Measurements from ENCODE around the gene CDH23. TPM values are rescaled to one million over a fixed set of nuclear protein-coding genes. Genes with fewer than 3 reads are reported as not detected.
A peak's percentile ranks its signal among the peaks of the same experiment; 100 is the strongest.

The CDH23 gene
- total RNA-seq, 6 donors from 2014 or later, result 4.7 to 29.3 (median 10.4) TPM

- TF ChIP-seq POLR2AphosphoS5 (IDR thresholded peaks at IDR 0.05) (no peak), POLR2A (IDR thresholded peaks at IDR 0.05) (no peak), CTCF (IDR thresholded peaks at IDR 0.05) (no peak), EP300 (IDR thresholded peaks at IDR 0.05) (no peak)
- 81 to 85% methylated on average over 8 to 9 of the region's 9 CpGs for WGBS, 2 donors
- H3K36me3 ChIP-seq, result peaks cover 46 to 100% (median 96%) of the 10 kb centered on the region in 4 donors
- no peak overlapping the region for H3K4me3 ChIP-seq
- ATAC-seq (ENCODE audit: low FRiP score in 2 of 2) (no peak), DNase-seq (no peak)
- H3K27me3 ChIP-seq, result no peaks in the 10 kb centered on the region
- no peaks in the 10 kb centered on the region for H3K9me3 ChIP-seq
- H3K27ac ChIP-seq, result no peak overlapping the region
- H3K4me1 ChIP-seq, result peaks cover 0 to 10% (median 5%) of the 10 kb centered on the region in 4 donors
Observed at GRCh38 chr10:71821909-71822763, 425.4 kb downstream of the CDH23 start.

DNA sequence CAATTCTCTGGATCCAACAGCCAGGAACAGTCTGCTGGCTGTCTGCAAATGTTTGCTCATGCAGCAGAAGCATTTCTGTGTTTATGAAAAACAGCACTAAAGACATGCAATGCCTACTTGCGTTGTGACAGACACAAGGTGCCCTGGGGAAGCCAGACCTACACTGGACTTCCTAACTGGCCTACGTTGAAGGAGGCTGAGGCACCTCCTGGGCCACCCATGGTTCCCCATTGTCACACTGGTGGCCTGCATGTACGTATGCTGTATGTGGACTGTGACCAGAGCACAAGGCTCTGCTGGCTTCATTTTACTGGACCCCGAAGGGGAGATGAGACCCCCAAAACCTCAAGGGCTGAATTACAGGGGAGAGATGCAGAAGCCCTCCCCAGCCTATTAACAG, 426.6 kb downstream of the CDH23 start:
- ATAC-seq (ENCODE audit: low FRiP score in 2 of 2), result no peak
- Histone ChIP-seq H3K27ac (peak overlapping the region in 1 of 4 donors; percentile 40), H3K4me3 (no peak overlapping the region), H3K27me3 (no peaks in the 10 kb centered on the region), H3K36me3 (peaks cover 47 to 100% (median 96%) of the 10 kb centered on the region in 4 donors), H3K9me3 (no peaks in the 10 kb centered on the region), H3K4me1 (peaks cover 0 to 10% (median 5%) of the 10 kb centered on the region in 4 donors)
- no peak for DNase-seq
- TF ChIP-seq POLR2A (IDR thresholded peaks at IDR 0.05), result no peak
- 84 to 100% methylated on average over 2 to 4 of the region's 4 CpGs for WGBS, 2 donors

GRCh38 chr10:71824333-71824732, 427.6 kb downstream of the CDH23 start:
- 84 to 87% methylated on average over 3 of the region's 3 CpGs for WGBS, 2 donors
- no peaks in the 10 kb centered on the region for H3K27me3 ChIP-seq
- H3K9me3 ChIP-seq, result no peaks in the 10 kb centered on the region
- H3K4me1 ChIP-seq, result peaks cover 0 to 10% (median 7%) of the 10 kb centered on the region in 4 donors
- TF ChIP-seq EP300 (IDR thresholded peaks at IDR 0.05), result no peak
- TF ChIP-seq CTCF (IDR thresholded peaks at IDR 0.05), result no peak
- no peak for TF ChIP-seq POLR2A (IDR thresholded peaks at IDR 0.05)
- no peak for TF ChIP-seq POLR2AphosphoS5 (IDR thresholded peaks at IDR 0.05)
- no peak overlapping the region for H3K4me3 ChIP-seq
- DNase-seq (no peak), ATAC-seq (ENCODE audit: low FRiP score in 2 of 2) (no peak)
- no peak overlapping the region for H3K27ac ChIP-seq
- H3K36me3 ChIP-seq, result peaks cover 52 to 100% (median 96%) of the 10 kb centered on the region in 4 donors

- TF ChIP-seq CTCF (IDR thresholded peaks at IDR 0.05), result no peak
- no peak for TF ChIP-seq POLR2A (IDR thresholded peaks at IDR 0.05)
- TF ChIP-seq EP300 (IDR thresholded peaks at IDR 0.05), result no peak
- no peak for TF ChIP-seq POLR2AphosphoS5 (IDR thresholded peaks at IDR 0.05)
- Histone ChIP-seq H3K4me3 (no peak overlapping the region), H3K27ac (no peak overlapping the region), H3K9me3 (no peaks in the 10 kb centered on the region), H3K4me1 (peaks cover 0 to 10% (median 7%) of the 10 kb centered on the region in 4 donors), H3K36me3 (peaks cover 52 to 100% (median 96%) of the 10 kb centered on the region in 4 donors), H3K27me3 (no peaks in the 10 kb centered on the region)
- no peak for ATAC-seq (ENCODE audit: low FRiP score in 2 of 2)
- 74 to 86% methylated on average over 6 to 11 of the region's 11 CpGs for WGBS, 2 donors
- DNase-seq, result no peak
Observed at GRCh38 chr10:71825217-71825616, 428.5 kb downstream of the CDH23 start.

- Histone ChIP-seq H3K9me3 (no peaks in the 10 kb centered on the region), H3K36me3 (peaks cover 52 to 99% (median 93%) of the 10 kb centered on the region in 4 donors), H3K4me3 (no peak overlapping the region), H3K27me3 (no peaks in the 10 kb centered on the region), H3K4me1 (peaks cover 0 to 10% (median 8%) of the 10 kb centered on the region in 4 donors), H3K27ac (no peak overlapping the region)
- DNase-seq (no peak), ATAC-seq (ENCODE audit: low FRiP score in 2 of 2) (no peak)
- TF ChIP-seq CTCF (IDR thresholded peaks at IDR 0.05) (no peak), POLR2AphosphoS5 (IDR thresholded peaks at IDR 0.05) (no peak), POLR2A (IDR thresholded peaks at IDR 0.05) (no peak), EP300 (IDR thresholded peaks at IDR 0.05) (no peak)
- WGBS, 2 donors, result 70 to 83% methylated on average over 6 of the region's 6 CpGs
Observed at GRCh38 chr10:71827852-71828251, 431.1 kb downstream of the CDH23 start.

Measured in upper lobe of left lung (tissue), 6 donors.